Measurements from ENCODE around the gene SHMT2. TPM values are rescaled to one million over a fixed set of nuclear protein-coding genes. Genes with fewer than 3 reads are reported as not detected.

SHMT2 gene
- polyA plus RNA-seq, 1 donor = 66.3 TPM

- Histone ChIP-seq H3K4me1 (ENCODE audit: control insufficient read depth, insufficient read depth, low read length) (peaks cover 24% of the 10 kb centered on the region), H3K36me3 (ENCODE audit: control insufficient read depth, insufficient read depth, low read length) (peaks cover 33% of the 10 kb centered on the region), H3K4me3 (ENCODE audit: low read length) (no peak overlapping the region), H3K9me3 (ENCODE audit: control insufficient read depth, low read depth, low read length) (peaks cover 4% of the 10 kb centered on the region), H3K27me3 (ENCODE audit: control insufficient read depth, insufficient read depth, low read length) (peaks cover 45% of the 10 kb centered on the region), H3K27ac (ENCODE audit: low read length) (no peak overlapping the region)
- WGBS (ENCODE audit: insufficient coverage, low lambda C conversion rate) = 89% methylated on average over 3 of the region's 10 CpGs
- DNase-seq = no peak
These were observed 5.1 kb downstream of the SHMT2 start for GRCh38 chr12:57234571-57235016.

- peaks cover 8% of the 10 kb centered on the region for H3K9me3 ChIP-seq (ENCODE audit: control insufficient read depth, low read depth, low read length)
- no peak for DNase-seq
- WGBS (ENCODE audit: insufficient coverage, low lambda C conversion rate) = no CpG with 5 or more reads among the region's 26 CpGs
- H3K4me3 ChIP-seq (ENCODE audit: low read length) = no peak overlapping the region
- peaks cover 33% of the 10 kb centered on the region for H3K36me3 ChIP-seq (ENCODE audit: control insufficient read depth, insufficient read depth, low read length)
- H3K27me3 ChIP-seq (ENCODE audit: control insufficient read depth, insufficient read depth, low read length) = peaks cover 51% of the 10 kb centered on the region
- peaks cover 25% of the 10 kb centered on the region for H3K4me1 ChIP-seq (ENCODE audit: control insufficient read depth, insufficient read depth, low read length)
- no peak overlapping the region for H3K27ac ChIP-seq (ENCODE audit: low read length)
These were observed 5.7 kb downstream of the SHMT2 start for GRCh38 chr12:57235017-57235727.

- peaks cover 33% of the 10 kb centered on the region for H3K36me3 ChIP-seq (ENCODE audit: control insufficient read depth, insufficient read depth, low read length)
- H3K27ac ChIP-seq (ENCODE audit: low read length) = no peak overlapping the region
- peaks cover 25% of the 10 kb centered on the region for H3K4me1 ChIP-seq (ENCODE audit: control insufficient read depth, insufficient read depth, low read length)
- DNase-seq = no peak
- WGBS (ENCODE audit: insufficient coverage, low lambda C conversion rate) = no CpG with 5 or more reads among the region's 8 CpGs
- H3K9me3 ChIP-seq (ENCODE audit: control insufficient read depth, low read depth, low read length) = peaks cover 13% of the 10 kb centered on the region
- H3K4me3 ChIP-seq (ENCODE audit: low read length) = no peak overlapping the region
- peaks cover 57% of the 10 kb centered on the region for H3K27me3 ChIP-seq (ENCODE audit: control insufficient read depth, insufficient read depth, low read length)
These were observed 6.2 kb downstream of the SHMT2 start for GRCh38 chr12:57235728-57236131.

DNA sequence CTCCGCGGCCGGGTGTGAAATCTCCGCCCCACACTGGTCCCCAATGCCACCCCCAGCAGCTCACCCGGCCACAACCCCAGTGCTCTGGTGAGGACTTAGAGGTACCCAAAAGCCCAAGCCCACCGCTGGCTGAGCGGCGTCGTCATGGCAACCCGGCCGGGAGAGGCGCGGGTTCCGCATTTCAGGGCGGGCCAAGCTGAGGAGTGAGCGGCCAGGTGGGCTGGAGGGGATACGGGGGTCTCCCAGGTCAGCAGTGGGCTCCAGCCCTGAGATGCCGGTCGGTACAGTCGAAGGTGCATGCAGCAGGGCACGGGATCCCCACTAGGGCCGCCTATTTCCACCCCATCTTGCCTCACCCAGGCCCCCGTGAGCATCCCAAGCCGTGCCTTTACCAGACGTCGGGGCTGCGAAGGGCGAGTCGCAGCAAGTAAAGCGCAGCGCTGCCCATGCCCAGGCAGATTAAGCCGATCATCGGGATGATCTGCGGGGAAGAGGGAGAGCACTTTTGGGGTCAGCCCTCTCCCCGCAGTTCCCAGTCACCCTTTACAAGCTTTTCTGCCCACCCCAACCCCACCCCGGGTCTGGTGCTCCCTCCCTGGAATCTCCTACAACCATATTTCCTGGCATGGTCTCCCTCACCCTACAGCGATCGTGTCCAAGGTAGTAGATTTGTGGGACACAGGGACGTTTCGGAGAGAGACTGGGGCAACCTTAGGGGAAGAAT, 6.9 kb downstream of the SHMT2 start:
- no peak overlapping the region for H3K27ac ChIP-seq (ENCODE audit: low read length)
- peaks cover 30% of the 10 kb centered on the region for H3K4me1 ChIP-seq (ENCODE audit: control insufficient read depth, insufficient read depth, low read length)
- no peak overlapping the region for H3K4me3 ChIP-seq (ENCODE audit: low read length)
- peaks cover 29% of the 10 kb centered on the region for H3K36me3 ChIP-seq (ENCODE audit: control insufficient read depth, insufficient read depth, low read length)
- no CpG with 5 or more reads among the region's 40 CpGs for WGBS (ENCODE audit: insufficient coverage, low lambda C conversion rate)
- no peak for DNase-seq
- H3K9me3 ChIP-seq (ENCODE audit: control insufficient read depth, low read depth, low read length) = peaks cover 13% of the 10 kb centered on the region
- peaks cover 63% of the 10 kb centered on the region for H3K27me3 ChIP-seq (ENCODE audit: control insufficient read depth, insufficient read depth, low read length)

DNA sequence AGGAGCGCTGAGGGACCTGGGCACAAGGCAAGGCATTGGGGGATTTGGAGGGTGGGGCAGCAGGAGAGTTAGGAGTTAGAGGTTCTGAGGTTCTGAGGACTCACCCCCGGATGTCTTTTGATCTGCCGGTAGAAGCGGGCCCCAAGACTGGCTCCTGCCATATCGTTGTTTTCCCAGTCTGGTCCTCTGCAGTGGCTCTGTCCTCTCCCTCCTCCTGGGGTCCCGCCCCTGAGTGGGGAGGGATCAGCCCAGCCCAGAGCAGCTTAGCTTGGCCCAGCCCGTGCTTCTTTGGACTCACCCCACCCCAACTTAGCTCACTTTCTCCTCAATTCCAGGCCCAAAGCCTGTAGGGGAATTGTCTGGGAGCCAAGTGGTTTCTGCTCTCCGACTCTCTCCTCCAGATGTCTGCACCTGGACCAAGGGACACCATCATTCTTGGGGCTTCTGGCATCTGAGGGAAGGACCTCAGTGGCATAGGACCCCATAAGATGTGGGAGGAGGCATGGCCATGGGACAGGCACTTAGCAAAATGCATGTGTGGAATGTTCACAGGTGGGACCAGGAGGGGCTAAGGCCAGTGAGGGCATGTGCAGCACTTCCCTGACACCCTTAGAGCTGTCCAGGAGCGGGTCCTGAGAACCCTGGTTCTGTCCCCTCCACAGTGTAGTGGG, 7.5 kb downstream of the SHMT2 start:
- H3K9me3 ChIP-seq (ENCODE audit: control insufficient read depth, low read depth, low read length) = peaks cover 13% of the 10 kb centered on the region
- no peak for DNase-seq
- peaks cover 70% of the 10 kb centered on the region for H3K27me3 ChIP-seq (ENCODE audit: control insufficient read depth, insufficient read depth, low read length)
- H3K27ac ChIP-seq (ENCODE audit: low read length) = no peak overlapping the region
- no CpG with 5 or more reads among the region's 9 CpGs for WGBS (ENCODE audit: insufficient coverage, low lambda C conversion rate)
- peaks cover 22% of the 10 kb centered on the region for H3K36me3 ChIP-seq (ENCODE audit: control insufficient read depth, insufficient read depth, low read length)
- peaks cover 37% of the 10 kb centered on the region for H3K4me1 ChIP-seq (ENCODE audit: control insufficient read depth, insufficient read depth, low read length)
- no peak overlapping the region for H3K4me3 ChIP-seq (ENCODE audit: low read length)

- Histone ChIP-seq H3K9me3 (ENCODE audit: control insufficient read depth, low read depth, low read length) (peaks cover 13% of the 10 kb centered on the region), H3K27me3 (ENCODE audit: control insufficient read depth, insufficient read depth, low read length) (peaks cover 75% of the 10 kb centered on the region), H3K4me3 (ENCODE audit: low read length) (no peak overlapping the region), H3K36me3 (ENCODE audit: control insufficient read depth, insufficient read depth, low read length) (peaks cover 17% of the 10 kb centered on the region), H3K4me1 (ENCODE audit: control insufficient read depth, insufficient read depth, low read length) (peaks cover 39% of the 10 kb centered on the region), H3K27ac (ENCODE audit: low read length) (no peak overlapping the region)
- no CpG with 5 or more reads among the region's 5 CpGs for WGBS (ENCODE audit: insufficient coverage, low lambda C conversion rate)
- DNase-seq = no peak
These were observed 8.1 kb downstream of the SHMT2 start for GRCh38 chr12:57237596-57237931.

DNA sequence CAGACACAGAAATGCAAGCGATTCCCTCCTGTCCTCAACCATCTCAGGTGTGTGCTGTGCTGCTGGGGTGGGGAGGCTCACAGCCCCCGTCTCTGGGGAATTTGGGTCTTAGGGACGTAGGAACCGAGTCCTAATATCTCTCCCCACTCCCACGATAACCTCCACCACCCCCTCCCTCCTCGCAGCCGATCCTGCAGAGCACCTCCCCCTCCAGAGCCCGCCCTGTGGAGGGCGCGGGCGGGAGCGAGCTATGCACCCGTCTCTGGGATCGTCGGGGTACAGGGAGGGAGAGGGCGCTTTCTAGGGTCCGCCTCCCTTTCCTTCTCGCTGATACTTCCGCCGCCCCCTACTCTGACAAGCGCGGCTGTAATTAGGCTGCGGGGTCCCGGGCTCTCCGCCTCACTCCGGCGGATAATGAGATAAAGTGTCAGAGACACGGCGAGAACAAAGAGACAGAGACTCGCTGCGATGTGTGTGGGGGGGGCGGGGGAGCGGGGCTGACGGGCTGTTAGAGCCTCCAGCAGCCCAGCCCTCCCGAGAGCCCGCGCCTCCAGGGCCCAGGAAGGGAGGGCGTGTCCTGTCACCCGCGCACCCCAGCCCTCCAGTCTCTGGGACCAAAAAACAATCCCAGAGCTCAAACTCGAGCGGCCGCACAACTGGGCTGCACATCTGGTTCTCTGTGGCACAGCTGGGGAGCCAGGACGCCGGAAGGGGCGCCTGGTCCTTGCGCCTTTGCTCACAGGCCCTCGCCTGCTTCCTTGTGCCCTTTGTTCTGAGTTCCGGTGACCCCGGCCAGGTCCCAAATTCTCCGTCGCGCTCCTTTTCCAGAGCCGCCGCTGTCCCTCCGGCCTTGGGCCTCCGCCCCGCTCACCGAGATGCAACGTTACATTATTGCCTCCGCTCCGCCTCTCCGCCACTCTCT, 8.7 kb downstream of the SHMT2 start:
- DNase-seq = no peak
- Histone ChIP-seq H3K4me3 (ENCODE audit: low read length) (peak overlapping the region; percentile 30), H3K9me3 (ENCODE audit: control insufficient read depth, low read depth, low read length) (peaks cover 13% of the 10 kb centered on the region), H3K36me3 (ENCODE audit: control insufficient read depth, insufficient read depth, low read length) (peaks cover 11% of the 10 kb centered on the region), H3K4me1 (ENCODE audit: control insufficient read depth, insufficient read depth, low read length) (peaks cover 46% of the 10 kb centered on the region), H3K27ac (ENCODE audit: low read length) (no peak overlapping the region), H3K27me3 (ENCODE audit: control insufficient read depth, insufficient read depth, low read length) (peaks cover 81% of the 10 kb centered on the region)
- WGBS (ENCODE audit: insufficient coverage, low lambda C conversion rate) = no CpG with 5 or more reads among the region's 63 CpGs

DNA sequence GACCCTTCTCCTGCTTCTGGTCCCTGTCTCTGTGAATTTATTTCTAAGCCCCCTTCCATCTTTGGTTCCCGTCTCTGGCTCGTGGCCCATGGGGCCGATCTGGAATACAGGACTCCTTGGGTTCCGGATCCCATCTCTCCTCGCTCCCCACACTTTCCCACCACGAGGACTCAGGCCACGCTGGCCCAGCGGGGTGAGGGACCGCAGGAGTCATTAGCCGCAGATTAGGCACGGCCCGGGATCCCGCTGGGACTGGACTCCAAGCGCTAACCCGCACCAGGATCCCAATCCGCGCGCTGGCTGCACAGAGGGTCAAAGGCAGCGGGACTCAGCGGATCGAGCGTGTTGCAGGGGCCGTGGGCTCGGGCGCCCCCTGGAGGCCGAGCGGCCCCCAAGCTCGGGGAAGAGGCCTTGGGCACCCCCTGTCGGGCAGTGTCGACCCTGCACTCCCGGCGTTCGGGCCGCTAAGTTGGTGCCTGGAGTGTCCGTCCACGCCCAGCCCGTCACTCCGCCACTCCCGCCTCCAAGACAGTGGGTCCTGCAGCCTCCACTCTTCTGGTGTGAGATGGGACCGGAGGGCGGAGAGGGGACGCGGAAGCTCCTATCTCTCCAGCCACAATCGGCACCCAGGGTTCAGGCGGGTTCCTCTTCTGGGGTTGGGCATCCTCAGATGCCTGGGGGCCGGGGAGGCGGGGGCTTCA, 9.5 kb downstream of the SHMT2 start:
- peaks cover 89% of the 10 kb centered on the region for H3K27me3 ChIP-seq (ENCODE audit: control insufficient read depth, insufficient read depth, low read length)
- no peak overlapping the region for H3K27ac ChIP-seq (ENCODE audit: low read length)
- H3K4me1 ChIP-seq (ENCODE audit: control insufficient read depth, insufficient read depth, low read length) = peaks cover 54% of the 10 kb centered on the region

DNA sequence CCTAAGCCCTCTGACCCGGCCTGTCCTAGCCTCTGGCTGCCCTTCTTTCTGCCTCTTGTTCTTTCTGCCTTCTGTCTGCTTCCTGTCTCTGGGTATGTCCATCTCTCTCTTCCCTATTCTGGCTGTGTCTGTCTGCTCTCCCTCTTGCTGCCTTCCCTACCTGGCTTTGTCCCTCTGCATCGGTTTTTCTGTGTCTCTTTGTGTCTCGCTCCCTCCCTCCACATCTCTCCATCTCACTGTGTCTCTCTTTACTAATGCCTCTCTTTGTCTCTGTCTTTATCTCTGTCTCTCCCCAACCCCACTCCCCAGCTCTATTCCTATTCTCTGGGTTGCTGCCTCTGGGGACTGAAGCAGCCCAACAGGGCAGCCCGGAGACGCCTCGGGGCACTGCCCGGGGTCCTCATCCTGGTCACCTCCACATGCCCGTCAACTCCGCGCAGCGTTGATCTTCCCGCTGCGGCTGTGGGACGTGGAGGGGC, 10.1 kb downstream of the SHMT2 start:
- Histone ChIP-seq H3K4me3 (ENCODE audit: low read length) (peak overlapping the region; percentile 42), H3K4me1 (ENCODE audit: control insufficient read depth, insufficient read depth, low read length) (peaks cover 54% of the 10 kb centered on the region), H3K27ac (ENCODE audit: low read length) (no peak overlapping the region), H3K27me3 (ENCODE audit: control insufficient read depth, insufficient read depth, low read length) (peaks cover 94% of the 10 kb centered on the region), H3K36me3 (ENCODE audit: control insufficient read depth, insufficient read depth, low read length) (no peaks in the 10 kb centered on the region), H3K9me3 (ENCODE audit: control insufficient read depth, low read depth, low read length) (peaks cover 16% of the 10 kb centered on the region)
- no peak for DNase-seq
- 0% methylated on average over 2 of the region's 14 CpGs for WGBS (ENCODE audit: insufficient coverage, low lambda C conversion rate)

More for the DNA sequence above, 9.5 kb downstream of the SHMT2 start:
- WGBS (ENCODE audit: insufficient coverage, low lambda C conversion rate) = no CpG with 5 or more reads among the region's 47 CpGs
- peak; percentile 78 to 80 for DNase-seq
- peaks cover 3% of the 10 kb centered on the region for H3K36me3 ChIP-seq (ENCODE audit: control insufficient read depth, insufficient read depth, low read length)
- H3K9me3 ChIP-seq (ENCODE audit: control insufficient read depth, low read depth, low read length) = peaks cover 16% of the 10 kb centered on the region
- peak overlapping the region; percentile 30 for H3K4me3 ChIP-seq (ENCODE audit: low read length)
